Fibroblast of upper back skin (primary cell): ENCODE measurements around the gene WFS1.

Experiments used
- DNase-seq: peaks from one replicate; pipeline ENCODE4 v3.0.0-alpha.2; 2013

WFS1 gene

DNA sequence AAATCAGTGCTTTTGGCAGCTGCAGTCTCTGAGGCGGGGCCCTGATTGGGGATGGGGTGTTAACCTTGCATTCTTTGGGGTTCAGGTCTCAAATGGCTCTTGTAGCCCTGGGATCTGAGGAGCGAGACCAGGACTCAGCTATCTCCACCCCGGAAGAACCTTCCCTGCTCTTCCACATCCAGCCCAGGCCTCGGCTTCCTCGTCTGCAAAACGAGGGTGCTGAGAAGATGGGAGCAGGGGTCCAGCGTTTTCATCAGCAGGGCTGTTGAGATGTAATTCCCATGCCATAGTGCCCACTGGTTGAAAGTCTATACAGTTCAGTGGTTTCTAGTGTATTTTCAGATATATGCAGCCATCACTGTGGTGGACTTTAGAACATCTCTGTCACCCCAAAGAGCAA is 34.6 kb upstream of the WFS1 start:
- no peak for DNase-seq

DNA sequence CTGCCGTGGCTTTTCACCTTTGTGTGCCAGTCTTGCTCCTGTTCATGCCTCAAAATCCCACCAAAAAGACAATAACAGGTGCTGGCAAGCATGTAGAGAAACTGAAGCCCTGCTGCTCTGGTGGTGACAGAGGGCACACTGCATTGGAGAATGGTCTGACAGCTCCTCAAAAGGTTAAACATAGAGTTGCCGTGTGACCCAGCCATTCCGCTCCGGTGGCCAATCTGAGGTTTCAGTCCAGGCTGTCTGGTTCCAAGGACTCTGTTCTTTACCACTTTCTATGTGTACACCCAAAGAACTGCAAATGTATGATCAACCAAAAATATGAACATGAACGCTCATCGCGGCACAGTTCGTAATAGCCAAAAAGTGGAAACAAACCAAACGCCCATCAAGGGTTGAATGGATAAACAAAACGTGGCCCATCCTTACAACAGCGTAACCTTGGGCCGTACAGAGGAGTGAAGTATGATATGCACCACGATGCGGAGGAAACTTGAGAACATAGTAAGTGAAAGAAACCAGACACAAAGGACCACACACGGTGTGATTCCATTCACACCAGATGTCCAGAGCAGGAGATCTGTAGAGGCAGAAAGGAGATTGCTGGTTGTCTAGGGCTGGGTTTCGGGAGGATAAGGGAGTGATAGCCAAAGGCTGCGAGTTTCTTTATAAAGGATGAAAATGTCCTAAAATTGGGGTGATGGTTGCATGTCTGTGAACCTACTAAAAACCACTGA is 33.6 kb upstream of the WFS1 start:
- DNase-seq = no peak

DNA sequence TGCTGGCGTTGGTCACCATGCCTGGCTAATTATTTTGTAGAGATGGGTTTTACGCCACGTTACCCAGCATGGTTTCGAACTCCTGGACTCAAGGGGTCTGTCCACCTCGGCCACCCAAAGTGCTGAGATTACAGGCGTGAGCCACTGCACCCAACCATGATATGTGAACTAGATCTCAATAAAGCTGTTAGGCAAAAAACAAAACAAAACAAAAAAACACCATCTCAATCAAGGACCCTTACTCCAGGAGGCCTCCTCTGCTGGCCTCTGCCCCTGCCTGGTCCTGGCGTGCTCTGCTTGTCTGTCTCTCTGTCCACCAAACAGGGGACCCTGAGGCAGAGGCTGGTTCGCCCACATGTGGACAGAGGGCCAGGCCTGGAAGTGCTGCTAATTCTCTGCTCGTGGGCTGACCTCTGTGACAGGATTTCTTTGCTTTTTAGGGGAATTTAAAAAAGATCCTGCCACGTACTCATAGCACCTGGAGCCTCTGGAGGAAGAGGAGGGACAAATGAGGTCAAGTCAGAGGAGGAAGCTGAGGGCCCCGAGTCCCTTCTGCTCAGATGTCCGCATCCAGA is 32.7 kb upstream of the WFS1 start:
- DNase-seq = no peak

DNA sequence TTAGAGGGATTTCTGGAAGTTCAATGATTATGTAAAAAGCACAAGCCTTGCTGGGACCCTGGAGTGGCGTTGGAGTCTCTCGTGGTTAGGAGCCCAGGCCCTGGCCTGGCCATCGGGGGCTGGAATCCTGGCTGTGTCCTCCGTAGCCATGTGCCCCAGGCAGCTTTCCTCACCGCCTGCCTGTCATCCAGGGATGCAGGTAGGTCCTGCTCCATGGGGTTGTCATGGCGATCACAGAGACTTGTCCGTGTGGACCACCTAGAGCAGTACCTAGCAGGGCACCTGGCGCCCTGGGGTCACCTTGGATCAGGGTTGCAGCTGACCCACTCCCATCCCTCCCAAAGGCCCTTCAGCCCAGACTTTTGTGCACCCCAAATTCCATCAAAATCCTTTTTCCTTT is 30.2 kb upstream of the WFS1 start:
- no peak for DNase-seq

DNA sequence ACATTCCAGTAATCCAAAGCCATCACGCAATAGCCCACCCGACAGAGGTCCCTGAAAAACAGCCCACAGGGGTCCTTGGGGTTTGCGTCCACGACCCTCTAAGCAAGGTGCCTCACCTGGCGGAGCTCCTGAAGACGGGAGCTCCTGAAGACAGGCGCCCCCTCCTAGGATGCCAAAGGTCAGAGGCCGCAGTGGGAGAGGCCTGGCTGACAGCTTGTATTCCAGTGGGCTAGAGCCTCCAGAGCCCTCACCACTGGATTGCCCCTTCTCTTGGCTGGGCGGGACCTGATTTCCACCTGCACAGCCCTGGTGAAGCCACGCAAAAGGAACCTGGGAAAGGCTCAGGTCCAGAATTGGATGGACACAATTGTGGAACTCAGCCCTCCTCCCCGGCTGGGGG is 29.7 kb upstream of the WFS1 start:
- DNase-seq = no peak

DNA sequence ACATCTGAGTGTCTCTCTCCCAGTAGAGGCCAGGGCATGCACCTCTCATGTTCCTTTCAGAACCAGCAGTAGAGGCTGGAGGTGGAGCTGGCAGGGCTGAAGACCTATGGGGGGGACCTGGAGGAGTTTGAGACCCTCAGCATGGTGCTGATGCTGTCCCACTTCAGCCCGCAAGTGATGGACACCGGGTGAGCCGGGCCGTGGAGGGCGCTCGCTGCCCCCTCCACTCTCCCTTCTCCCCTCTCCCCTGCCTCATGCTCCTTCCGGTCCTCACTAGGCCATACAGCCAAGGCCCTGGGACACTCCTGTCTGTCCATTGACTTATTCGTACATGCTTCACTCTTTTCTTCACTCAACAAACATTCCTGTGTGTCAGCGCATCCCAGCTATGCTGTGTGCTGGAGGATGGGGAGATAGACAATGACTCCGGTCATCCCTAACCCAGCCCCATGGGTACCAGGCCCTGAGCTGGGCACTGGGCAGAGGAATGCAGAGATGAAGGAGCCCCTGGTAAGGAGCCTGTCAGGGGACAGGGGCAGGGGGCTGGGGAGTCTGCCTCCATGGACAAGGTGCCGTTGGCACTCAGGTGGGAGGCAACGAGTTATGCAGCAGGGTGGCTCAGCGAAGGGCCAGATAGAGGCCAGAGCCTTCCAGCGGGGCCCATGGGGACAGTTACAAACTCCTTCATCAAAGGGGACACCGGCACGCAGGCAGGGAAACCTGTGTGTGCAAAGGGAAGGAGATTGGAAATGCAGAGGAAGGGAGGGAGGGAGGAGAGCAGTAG is 28.4 kb upstream of the WFS1 start:
- DNase-seq = no peak

DNA sequence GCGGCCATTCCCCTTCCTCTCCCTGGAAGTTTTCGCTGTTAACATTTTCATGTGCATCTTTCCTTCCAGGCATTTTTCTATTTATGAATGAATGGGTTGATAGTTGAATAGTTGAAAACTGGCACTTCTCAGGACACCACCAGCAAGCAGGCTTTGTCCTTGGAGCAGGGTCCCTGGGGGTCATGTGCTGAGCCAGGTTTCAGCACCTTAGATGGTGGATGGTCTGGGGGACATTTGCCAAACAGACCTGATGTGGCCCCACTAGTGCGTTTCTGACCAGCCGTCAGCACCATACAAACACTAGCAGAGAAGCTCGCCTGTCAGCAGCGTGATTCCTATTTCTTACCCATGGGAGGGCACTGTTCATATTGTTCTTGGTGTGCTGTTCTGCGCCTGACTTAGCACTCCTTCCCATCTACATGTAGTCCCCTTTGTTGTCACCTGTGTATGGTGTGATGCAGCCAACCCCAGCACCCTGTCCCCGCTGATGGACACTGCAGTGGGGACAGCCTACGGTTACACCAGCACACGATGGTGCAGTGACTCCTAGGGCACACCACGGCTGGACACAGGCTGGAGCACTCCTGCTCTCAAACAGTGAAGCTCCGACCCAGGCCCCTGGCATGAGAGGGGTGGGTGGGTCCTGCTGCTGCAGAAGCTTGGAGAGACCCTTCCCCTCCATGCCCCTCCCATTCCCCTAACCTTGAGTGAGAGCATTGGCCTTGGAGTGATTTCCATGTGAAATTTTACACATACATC is 27.2 kb upstream of the WFS1 start:
- DNase-seq = no peak

DNA sequence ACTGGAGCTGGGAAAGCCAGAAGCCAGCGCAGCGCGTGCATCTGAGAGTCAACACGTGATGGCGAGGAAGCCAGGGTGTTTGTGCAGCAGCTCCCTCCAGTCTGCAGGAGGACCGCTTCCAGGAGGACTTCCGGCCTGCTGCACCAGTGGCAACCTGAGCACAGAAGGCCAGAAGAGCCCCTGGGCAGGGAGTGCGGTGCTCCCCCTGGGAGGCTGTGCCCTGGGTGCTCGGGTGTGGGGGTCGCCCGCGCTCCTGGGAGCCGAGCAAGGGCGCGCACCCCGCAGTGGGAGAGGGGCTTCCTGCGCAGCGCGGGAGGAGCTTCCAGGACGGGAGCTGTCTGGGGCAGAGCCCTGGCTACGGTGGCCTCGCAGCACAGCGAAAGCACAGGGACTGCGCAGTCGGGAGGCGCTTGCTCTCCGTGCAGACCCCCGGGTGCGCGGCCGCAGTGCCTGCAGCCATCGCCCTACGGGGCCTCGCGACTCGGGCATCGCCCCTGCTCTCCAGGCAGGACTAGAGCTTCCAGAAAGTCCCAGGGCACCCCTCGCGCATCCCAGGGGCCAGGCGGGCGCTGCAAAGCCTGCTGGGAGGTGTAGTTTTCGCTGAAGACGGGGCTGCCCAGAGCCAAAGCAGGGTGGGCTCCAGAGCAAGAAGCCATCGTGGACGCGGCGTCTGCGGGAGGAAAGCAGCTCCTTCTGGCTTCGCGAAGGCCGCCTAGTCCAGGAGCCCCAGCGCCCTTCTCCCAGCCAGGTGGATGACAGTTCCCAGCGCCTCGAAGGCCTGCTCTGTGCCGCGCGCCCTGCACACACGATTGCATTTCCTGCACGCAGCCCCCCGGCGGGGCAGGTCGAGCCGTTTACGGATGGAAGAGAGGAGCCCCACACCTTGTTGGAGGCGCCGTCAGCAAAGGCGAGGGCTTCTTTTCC is 24.1 kb upstream of the WFS1 start:
- DNase-seq = no peak

DNA sequence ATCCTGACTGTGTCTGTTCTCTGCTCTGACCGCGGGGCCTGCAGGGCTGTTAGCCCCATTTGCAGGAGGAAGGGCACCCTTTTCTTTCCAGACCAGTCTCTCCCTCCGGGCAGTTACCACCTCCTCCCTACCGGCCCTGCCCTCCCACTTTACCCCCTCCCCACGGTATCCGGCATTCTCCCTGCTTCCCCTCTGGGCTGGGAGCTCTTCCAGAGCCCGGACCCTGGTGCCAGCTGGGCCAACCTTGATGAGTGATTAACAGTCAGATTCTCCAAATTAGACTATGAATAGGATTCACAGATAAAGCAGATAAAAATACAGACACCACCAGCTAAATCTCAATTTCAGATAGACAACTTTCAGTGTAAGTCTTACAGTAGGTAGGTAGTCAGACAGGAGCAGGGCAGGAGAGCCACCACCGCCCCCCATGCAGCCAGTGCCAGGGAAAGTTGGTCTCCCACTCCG is 23.4 kb upstream of the WFS1 start:
- DNase-seq = no peak

DNA sequence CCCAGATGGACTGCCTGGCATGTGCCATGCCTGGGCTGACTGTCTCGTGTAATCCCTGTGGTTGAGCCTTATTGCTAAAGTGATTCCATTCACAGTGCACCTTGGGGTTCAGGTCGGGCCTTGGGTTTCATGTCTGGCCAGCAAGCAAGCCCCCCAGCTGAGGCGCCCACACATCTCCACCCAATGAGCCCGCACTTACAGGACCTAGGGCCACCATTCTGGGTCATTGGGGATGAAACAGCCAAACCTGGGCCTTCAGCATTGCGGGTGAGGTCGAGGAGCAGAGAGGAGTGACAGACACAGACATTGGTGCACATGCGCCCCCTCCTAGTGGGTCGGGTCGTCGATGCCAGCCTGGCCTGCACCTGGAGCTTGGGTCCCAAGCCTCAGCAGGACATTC is 21.3 kb upstream of the WFS1 start:
- DNase-seq = no peak

DNA sequence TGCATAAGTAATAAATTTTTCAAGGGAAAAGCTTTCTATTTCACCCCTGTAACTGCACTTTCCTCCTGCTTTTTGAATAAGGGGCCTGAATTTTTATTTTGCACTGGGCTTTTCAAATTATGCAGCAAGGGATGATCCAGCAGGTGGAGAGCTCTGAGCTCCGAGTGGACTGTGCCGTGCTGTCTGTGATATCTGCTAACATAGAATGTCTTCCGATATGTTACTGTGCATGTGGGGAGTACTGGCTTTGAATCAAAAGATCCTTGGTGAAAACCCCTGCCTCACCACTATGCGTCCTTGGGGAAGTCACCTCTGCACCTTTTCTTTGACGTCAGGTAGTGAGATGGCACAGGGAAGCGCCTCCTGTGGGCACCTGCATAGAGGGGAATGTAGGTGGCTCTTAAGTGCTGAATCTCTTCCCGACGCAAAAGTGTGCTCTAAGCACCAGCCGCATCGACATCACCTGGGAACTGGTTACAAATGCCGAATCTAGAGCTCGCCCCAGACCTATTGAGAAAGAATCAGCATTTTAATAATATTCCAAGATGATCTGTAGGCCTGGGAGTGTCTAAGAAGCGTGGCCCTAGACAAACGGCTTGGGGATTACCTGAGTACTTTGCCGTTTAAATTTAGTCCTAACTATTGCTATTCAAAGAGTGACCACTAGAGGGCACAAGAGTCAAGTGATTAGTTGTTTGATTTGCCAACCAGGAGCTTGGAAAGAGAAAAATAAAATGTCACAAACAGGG is 19.2 kb upstream of the WFS1 start:
- DNase-seq = peak; percentile 59

DNA sequence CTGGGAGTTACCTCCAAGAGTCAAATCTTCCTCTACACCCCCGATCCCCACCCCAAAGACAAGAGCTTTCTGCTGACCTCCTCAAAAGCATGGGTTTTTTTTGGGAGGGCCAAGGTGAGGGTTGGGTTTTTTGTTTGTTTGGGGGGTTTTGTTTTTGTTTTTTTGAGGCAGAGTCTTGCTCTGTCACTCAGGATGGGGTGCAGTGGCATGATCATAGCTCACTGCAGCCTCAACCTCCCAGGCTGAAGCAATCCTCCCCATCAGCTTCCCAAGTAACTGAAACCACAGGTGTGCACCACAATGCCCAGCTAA is 18.7 kb upstream of the WFS1 start:
- DNase-seq = no peak

DNA sequence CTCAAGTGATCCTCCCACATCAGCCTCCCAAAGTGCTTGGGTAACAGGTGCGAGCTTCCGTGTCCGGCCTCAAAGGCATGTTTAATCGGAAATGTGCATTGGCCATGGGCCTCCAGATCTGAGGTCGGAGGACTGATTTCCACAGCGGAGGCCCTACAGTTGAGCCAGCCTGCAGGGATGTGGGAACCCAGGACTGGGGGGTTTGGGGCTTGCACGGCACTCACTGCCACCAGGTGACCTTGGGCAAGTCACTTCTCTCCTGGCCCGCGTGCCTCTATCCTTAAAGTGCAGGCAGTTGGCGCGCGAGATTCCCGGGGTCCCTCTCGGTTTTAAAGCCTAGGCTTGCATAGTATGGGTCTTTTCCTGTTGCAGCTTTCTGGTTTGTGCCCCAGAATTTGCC is 18.3 kb upstream of the WFS1 start:
- no peak for DNase-seq

DNA sequence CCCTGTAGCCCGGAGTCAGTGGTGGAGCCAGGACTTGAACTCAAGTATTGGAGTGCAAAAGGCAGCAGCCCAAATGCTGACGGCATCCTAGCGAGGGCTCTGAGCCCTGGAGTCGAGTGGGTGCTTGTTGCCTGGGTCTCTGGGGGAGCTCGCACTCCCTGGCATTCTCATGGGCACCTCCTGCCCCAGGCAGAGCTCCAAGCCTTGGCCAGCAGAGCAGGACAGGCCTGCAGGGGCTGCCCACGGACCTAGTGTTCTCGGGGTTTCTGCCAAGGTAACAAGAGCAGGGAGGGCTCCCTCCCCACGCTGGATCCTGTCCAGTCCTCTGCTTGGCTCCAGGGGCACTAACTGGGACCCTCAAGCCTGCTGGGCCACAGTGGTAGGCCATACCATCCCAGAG is 17.6 kb upstream of the WFS1 start:
- no peak for DNase-seq

DNA sequence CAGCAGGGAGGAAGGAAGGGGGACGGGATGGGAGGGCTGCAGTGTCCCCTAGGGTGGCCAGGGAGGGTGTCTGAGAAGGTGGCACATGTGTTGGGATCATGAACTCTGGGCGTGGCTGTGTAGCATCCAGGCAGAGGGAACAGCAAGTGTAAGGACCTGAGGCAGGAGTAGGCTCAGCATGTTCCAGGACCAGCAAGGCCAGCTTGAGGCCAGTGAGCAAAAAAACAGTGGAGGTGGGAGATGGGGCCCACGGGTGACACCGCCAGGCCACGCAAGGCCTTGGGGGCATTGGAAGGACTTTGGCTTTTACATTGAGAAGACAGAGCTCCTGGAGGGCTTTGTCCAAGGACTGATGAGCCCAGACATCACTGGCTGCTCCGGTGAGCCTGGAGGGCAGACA is 16.5 kb upstream of the WFS1 start:
- no peak for DNase-seq

DNA sequence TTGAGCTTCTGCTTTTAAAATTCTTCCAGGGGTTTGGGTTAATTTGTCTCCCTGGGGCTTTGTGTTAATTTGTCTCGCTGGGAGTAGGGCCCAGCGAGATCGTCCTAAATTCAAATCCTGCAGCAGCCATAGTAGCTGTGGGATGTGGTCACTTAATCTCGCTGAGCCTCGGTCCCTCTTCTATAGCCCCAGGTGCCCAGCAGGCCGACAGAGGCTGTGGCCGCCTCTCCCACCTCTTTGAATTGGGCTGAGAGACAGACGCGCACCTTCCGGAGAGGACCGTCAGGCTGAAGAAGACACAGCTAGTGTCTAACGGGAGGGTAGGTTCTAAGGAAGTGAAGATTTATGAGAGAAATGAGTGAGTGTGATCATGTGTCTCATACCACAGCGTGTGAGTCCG is 15.7 kb upstream of the WFS1 start:
- no peak for DNase-seq

DNA sequence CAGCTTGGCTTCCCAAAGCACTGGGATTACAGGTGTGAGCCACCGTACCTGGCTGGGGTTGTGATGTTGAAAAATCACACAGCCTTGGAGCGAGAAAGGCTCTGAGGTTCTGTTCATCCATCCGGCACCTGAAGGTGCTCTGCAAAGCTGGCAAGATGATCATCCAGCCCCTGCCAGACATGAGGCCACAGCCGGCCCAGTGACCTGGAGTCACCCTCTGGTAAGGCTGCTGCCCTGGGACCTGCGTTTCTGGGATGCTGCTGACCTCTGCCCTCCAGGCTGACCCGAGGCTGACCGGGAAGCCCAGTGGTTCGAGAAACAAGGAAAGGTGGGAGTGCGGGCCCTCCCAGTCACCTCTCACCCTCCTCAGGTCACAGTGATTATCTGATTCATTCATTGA is 13.5 kb upstream of the WFS1 start:
- DNase-seq = no peak

DNA sequence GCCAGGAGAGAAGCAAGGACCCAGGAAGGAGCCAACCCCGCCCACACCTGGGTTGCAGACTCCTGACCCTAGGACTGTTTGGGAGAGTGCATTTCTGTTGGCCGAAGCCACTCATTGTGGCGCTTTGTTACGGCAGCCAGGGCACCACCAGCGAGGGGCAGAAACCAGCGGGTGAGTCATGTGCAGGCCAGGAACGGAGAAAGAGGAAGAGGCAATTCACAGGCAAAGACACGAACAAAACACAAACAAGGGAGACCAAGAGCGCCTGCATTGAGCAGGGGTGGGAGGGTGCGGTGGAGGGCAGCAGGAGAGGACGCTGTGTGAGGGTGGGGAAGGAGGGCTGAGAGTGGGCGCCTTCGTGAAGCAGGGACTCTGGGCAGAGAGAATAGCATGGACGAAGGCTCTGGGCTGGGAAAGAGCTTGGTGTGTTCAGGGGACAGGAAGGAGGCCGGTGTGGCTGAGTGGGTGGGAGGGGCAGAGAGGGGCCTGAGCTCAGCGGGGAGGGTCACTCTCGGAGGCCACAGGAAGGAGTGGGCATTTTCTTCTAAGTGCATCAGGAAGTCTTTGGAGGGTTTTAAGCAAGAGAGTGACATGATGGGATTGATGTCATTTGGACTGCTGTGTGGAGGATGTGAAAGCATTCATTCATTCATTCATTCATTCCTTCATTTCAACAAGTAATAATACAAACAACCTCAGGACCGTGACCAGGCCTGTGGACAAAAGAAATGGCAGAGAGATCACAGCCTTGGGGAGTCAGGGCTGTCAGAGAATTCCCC is 12.2 kb upstream of the WFS1 start:
- DNase-seq = no peak

DNA sequence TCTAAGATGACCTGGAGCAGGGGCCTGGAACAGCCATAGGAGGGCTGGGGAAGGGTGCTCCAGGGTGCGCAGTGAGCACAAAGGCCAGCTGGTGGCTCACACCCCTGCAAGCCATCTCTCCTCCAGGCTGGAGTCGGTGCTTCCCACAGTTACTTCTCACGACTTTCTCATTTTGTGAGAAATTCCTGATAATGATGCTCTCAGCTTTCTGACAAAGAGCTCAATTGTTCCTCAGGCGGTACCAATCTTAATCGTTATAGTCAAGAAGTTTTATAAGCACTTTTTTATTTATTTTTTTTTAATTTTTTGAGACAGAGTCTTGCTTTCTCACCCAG is 11.7 kb upstream of the WFS1 start:
- no peak for DNase-seq

DNA sequence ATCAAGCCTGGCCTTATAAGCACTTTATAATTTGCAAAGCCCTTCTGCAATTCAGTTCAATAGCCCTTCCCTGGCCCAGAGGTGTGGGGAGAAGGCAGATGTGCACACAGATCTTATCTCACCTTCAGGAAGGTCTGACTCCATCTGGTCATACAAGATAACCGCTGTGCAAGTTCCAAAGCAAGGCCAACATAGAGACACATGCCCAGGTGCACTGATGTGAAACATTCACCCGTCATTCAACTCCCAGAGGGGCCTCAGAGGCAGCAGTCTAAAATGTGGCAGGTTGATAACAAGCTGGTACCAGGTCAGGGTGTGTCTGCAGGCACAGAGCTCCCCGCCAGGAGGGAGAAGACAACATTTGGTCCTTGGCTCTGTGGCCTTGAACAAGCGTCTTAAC is 10.9 kb upstream of the WFS1 start:
- no peak for DNase-seq

DNA sequence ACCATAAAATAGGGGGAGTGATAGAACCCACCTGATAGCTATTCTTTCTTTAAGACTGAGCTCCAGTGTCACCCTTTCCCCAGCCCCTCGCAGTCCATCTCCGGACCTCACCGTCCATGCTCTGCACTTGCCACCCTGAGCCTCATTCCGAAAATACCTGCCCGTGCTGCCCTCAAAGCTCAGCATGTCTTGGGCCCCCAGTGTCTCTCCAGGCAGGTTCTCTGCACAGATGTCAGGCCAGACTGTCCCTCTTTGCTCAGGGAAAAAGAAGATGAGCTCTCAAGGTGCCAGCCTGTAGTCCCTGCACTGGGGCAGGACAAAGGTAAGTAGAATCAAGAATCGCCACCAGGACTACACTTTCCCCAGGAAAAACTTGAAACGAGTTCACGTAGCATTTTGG is 9.8 kb upstream of the WFS1 start:
- DNase-seq = no peak
